Measurements from ENCODE around the gene KATNBL1. TPM values are rescaled to one million over a fixed set of nuclear protein-coding genes. Genes with fewer than 3 reads are reported as not detected.
A peak's percentile ranks its signal among the peaks of the same experiment; 100 is the strongest.

Gene KATNBL1, protein sequence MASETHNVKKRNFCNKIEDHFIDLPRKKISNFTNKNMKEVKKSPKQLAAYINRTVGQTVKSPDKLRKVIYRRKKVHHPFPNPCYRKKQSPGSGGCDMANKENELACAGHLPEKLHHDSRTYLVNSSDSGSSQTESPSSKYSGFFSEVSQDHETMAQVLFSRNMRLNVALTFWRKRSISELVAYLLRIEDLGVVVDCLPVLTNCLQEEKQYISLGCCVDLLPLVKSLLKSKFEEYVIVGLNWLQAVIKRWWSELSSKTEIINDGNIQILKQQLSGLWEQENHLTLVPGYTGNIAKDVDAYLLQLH
- 60.2 and 68.2 TPM in 2 replicates for total RNA-seq (2014; rRNA removed; shearing (Covaris generic))
- 81.4 and 96.1 TPM in 2 replicates for polyA plus RNA-seq (2016; fragmentation: Nextera tagmentation; extraction: Ambion mirVana)
- long read RNA-seq, transcript KATNBL1-201 (10 exons, 2,723 nt) = major isoform, 12 of 23 reads
- long read RNA-seq, partial matches to known transcripts = 4 of 23 reads
- long read RNA-seq, other reads (novel, unspliced or antisense) = 4 of 23 reads

DNA sequence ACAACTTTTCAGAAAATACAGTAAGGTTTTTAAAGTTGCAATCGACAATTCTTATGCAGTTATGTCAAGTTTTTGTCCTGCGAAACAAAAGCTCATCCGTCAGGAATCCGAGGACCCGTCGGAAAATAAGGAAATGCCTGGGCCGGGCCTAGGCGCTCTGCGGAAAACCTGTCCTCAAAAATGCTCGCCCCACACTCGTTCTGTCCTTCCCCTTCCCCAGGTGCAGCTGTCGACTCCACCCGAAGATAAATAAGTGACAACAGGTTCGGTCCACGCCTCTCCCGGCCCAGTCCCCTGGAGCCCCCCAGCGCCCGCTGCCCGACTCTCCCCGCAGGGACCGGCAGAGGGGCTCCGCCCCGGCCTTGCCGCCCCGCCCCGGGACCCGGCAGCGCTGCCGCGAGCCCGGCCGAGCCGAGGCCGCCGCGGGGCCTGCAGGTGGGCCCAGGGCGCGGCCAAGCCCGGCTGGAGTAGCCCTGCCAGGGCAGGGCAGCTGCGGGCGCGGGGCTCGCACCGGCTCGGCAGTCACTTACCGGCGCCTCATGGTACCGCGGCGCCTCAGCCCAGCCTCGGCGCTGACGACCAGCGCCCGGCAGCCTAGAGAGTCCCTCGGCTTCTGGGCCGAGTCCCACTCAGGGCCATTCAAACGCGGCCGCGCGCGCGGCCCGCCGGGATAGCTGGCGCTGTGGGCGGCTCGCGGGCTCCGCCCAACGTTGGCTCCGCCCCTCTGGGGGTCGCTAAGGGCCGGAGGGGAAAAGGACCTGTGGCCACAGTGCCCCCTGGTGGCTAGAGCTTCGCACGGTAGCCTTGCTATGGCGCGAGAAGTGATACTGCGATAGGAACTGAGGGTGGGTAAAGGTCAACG is at the start of gene KATNBL1:
TSS of gene KATNBL1 (minus strand) at position 676 of the 862 bp plus-strand sequence. CDS start 46,420 bp downstream, outside the sequence.
- Histone ChIP-seq H3K79me2 (replicated peaks; ENCODE audit: insufficient read depth) (peaks cover 46% of the 10 kb centered on the region), H3K4me1 (ENCODE audit: insufficient read depth) (peaks cover 36% of the 10 kb centered on the region), H3K27ac (ENCODE audit: low read depth) (peak within 1 kb of the TSS; percentile 87), H4K20me1 (replicated peaks; ENCODE audit: insufficient read depth) (peaks cover 5% of the 10 kb centered on the region), H3K9me2 (ENCODE audit: insufficient read depth) (no peaks in the 10 kb centered on the region), H2AFZ (no peak within 1 kb of the TSS), H3F3A (replicated peaks; ENCODE audit: low read depth) (no peaks in the 10 kb centered on the region), H3K4me2 (peak within 1 kb of the TSS; percentile 84), H3K4me3 (peak within 1 kb of the TSS; percentile 63), H3K36me3 (ENCODE audit: insufficient read depth) (no peaks in the 10 kb centered on the region), H3K27me3 (ENCODE audit: insufficient read depth) (no peaks in the 10 kb centered on the region)
- DNase-seq (ENCODE audit: low spot score) (peak; percentile 98), ATAC-seq (peak; percentile 82)
- Mint-ChIP-seq H3K36me3 (ENCODE audit: low read depth) (peaks cover 9% of the 10 kb centered on the region; the same call in 2 of the 3 replicates), H3K9me3 (no peaks in the 10 kb centered on the region), H3K4me1 (peaks cover 38% of the 10 kb centered on the region), H3K4me3 (peak within 1 kb of the TSS; percentile 92), H3K27ac (peak within 1 kb of the TSS; percentile 86), H3K27me3 (ENCODE audit: insufficient read depth, low read depth, poor library complexity) (peaks cover 4% of the 10 kb centered on the region)
- TF ChIP-seq ZNF331 (CRISPR knock-in tag; IDR thresholded peaks at IDR 0.05; ENCODE audit: low read depth) (no peak), POLR2AphosphoS5 (IDR thresholded peaks at IDR 0.05; ENCODE audit: low read depth) (peak; percentile 83)
- TF ChIP-seq, protein P1, sequence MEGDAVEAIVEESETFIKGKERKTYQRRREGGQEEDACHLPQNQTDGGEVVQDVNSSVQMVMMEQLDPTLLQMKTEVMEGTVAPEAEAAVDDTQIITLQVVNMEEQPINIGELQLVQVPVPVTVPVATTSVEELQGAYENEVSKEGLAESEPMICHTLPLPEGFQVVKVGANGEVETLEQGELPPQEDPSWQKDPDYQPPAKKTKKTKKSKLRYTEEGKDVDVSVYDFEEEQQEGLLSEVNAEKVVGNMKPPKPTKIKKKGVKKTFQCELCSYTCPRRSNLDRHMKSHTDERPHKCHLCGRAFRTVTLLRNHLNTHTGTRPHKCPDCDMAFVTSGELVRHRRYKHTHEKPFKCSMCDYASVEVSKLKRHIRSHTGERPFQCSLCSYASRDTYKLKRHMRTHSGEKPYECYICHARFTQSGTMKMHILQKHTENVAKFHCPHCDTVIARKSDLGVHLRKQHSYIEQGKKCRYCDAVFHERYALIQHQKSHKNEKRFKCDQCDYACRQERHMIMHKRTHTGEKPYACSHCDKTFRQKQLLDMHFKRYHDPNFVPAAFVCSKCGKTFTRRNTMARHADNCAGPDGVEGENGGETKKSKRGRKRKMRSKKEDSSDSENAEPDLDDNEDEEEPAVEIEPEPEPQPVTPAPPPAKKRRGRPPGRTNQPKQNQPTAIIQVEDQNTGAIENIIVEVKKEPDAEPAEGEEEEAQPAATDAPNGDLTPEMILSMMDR (conservative IDR thresholded peaks at IDR 0.05; ENCODE audit: low read depth in 2 of 2) = peak; percentile 84 to 94

DNA sequence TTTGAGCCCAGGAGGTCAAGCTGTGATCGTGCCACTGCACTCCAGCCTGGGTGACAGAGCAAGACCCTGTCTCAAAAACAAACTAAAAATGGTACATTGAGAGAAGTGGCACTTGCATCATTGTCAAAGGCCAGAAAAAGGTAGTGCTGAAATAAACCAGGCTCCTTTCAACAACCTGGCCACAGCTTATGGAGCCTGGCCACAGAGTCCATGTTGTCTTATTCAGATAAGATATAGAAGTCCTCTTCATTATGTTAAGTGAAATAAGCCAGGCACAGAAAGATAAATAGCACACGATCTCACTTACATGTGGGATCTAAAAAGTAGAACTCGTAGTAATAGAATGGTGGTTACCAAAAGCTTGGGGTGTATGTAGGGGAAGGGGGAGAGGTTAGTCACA is 49.7 kb upstream of the KATNBL1 start:
- H3K27ac ChIP-seq (ENCODE audit: low read depth) = no peak overlapping the region
- H3K4me1 Mint-ChIP-seq = no peaks in the 10 kb centered on the region
- no peaks in the 10 kb centered on the region for H3K27me3 Mint-ChIP-seq (ENCODE audit: insufficient read depth, low read depth, poor library complexity)
- no peak for ATAC-seq
- no peaks in the 10 kb centered on the region for H3K79me2 ChIP-seq (replicated peaks; ENCODE audit: insufficient read depth)
- no peaks in the 10 kb centered on the region for H3K4me1 ChIP-seq (ENCODE audit: insufficient read depth)
- H3K9me3 Mint-ChIP-seq = no peaks in the 10 kb centered on the region
- no peaks in the 10 kb centered on the region for H3F3A ChIP-seq (replicated peaks; ENCODE audit: low read depth)
- H3K36me3 ChIP-seq (ENCODE audit: insufficient read depth) = no peaks in the 10 kb centered on the region
- no peaks in the 10 kb centered on the region for H3K27me3 ChIP-seq (ENCODE audit: insufficient read depth)
- no peaks in the 10 kb centered on the region for H3K9me2 ChIP-seq (ENCODE audit: insufficient read depth)
- no peak overlapping the region for H2AFZ ChIP-seq
- H4K20me1 ChIP-seq (replicated peaks; ENCODE audit: insufficient read depth) = no peaks in the 10 kb centered on the region
- H3K4me2 ChIP-seq = no peak overlapping the region
- no peak for DNase-seq (ENCODE audit: low spot score)
- no peaks in the 10 kb centered on the region for H3K36me3 Mint-ChIP-seq (ENCODE audit: low read depth)
- H3K27ac Mint-ChIP-seq = no peak overlapping the region
- no peak overlapping the region for H3K4me3 Mint-ChIP-seq
- no peak overlapping the region for H3K4me3 ChIP-seq
- no peak for TF ChIP-seq NANOG (IDR thresholded peaks at IDR 0.05; ENCODE audit: borderline replicate concordance)
- TF ChIP-seq ZNF114 (CRISPR knock-in tag; IDR thresholded peaks at IDR 0.05) = no peak
- no peak for TF ChIP-seq JUNB (IDR thresholded peaks at IDR 0.05; ENCODE audit: unreplicated experiment)
- TF ChIP-seq EZH2 (IDR thresholded peaks at IDR 0.05; ENCODE audit: low read depth, unreplicated experiment) = no peak
- TF ChIP-seq, protein P1 (conservative IDR thresholded peaks at IDR 0.05; ENCODE audit: low read depth in 2 of 2) = no peak
- TF ChIP-seq ZNF331 (CRISPR knock-in tag; IDR thresholded peaks at IDR 0.05; ENCODE audit: low read depth) = no peak
- no peak for TF ChIP-seq EZH2phosphoT487 (IDR thresholded peaks at IDR 0.05; ENCODE audit: unreplicated experiment)
